NCI-H2227 treated with DMSO at 0.1 percent for 48 hours (cell line): Measurements from ENCODE around the gene TBC1D10B.
"Not testable (repeated sequence)": the region's sequence is repeated elsewhere in the genome, so short reads cannot be mapped to it uniquely, and the experiment has no call there.

Source experiments
- DNase-seq: peaks from one replicate; lab custom pipeline; 2025; lab: John Stamatoyannopoulos, UW

Gene TBC1D10B

GRCh38 chr16:30324220-30324619 is 46.1 kb downstream of the TBC1D10B start:
- not testable (repeated sequence) for DNase-seq

- DNase-seq = not testable (repeated sequence)
Observed at GRCh38 chr16:30318647-30319046, 51.6 kb downstream of the TBC1D10B start.

GRCh38 chr16:30310937-30311336 is 59.4 kb downstream of the TBC1D10B start:
- DNase-seq = not testable (repeated sequence)

GRCh38 chr16:30309255-30309654 is 61.0 kb downstream of the TBC1D10B start:
- not testable (repeated sequence) for DNase-seq
